Loucy (cell line): ENCODE measurements around the gene FKBP1A.

Experiments
- H2AFZ ChIP-seq: fragments of 200-600 bp; sonication (generic); 2 replicates; pipeline ENCODE4 v1.6.0; 2016; ENCODE audit warnings: antibody characterized with exemption, mild to moderate bottlenecking, low read length, moderate library complexity
- H3F3A ChIP-seq: fragments of 200-600 bp; 2 replicates; pipeline ENCODE4 v1.6.0; 2016; ENCODE audit warnings: antibody characterized with exemption, low read depth, mild to moderate bottlenecking
- H3K27me3 ChIP-seq: fragments of 200-600 bp; sonication (generic); 2 replicates; pipeline ENCODE4 v1.6.1; 2014; ENCODE audit warnings: low read length, mild to moderate bottlenecking; ENCODE audit not compliant: insufficient read depth, poor library complexity, severe bottlenecking
- H3K36me3 ChIP-seq: fragments of 200-600 bp; sonication (generic); 2 replicates; pipeline ENCODE4 v1.6.1; 2016; ENCODE audit warnings: low read length; ENCODE audit not compliant: insufficient read depth
- H3K4me1 ChIP-seq: fragments of 200-600 bp; sonication (generic); 2 replicates; pipeline ENCODE4 v1.5.1; 2014; ENCODE audit warnings: low read length, mild to moderate bottlenecking; ENCODE audit not compliant: insufficient read depth, poor library complexity, severe bottlenecking
- H3K4me2 ChIP-seq: fragments of 200-600 bp; sonication (generic); 2 replicates; pipeline ENCODE4 v1.6.0; 2014; ENCODE audit warnings: antibody characterized with exemption, low read length, low read depth, mild to moderate bottlenecking; ENCODE audit not compliant: poor library complexity, severe bottlenecking
- H3K4me3 ChIP-seq: fragments of 200-600 bp; sonication (generic); 2 replicates; pipeline ENCODE4 v1.5.1; 2014; ENCODE audit warnings: low read length, mild to moderate bottlenecking, mixed read lengths; ENCODE audit not compliant: poor library complexity, severe bottlenecking
- H3K79me2 ChIP-seq: fragments of 200-600 bp; sonication (generic); 2 replicates; pipeline ENCODE4 v1.6.1; 2014; ENCODE audit warnings: low read length; ENCODE audit not compliant: insufficient read depth
- H3K9ac ChIP-seq: fragments of 200-600 bp; sonication (generic); 2 replicates; pipeline ENCODE4 v1.6.0; 2014; ENCODE audit warnings: mild to moderate bottlenecking, low read depth, low read length, moderate library complexity; ENCODE audit not compliant: poor library complexity, severe bottlenecking
- H3K9me2 ChIP-seq: fragments of 200-600 bp; sonication (generic); replicated peaks from 2 replicates; pipeline ENCODE4 v1.6.1; 2016; ENCODE audit warnings: low read depth, low read length, mixed read lengths
- H3K9me3 ChIP-seq: fragments of 200-600 bp; sonication (generic); 2 replicates; pipeline ENCODE4 v1.6.1; 2014; ENCODE audit warnings: mild to moderate bottlenecking, antibody characterized with exemption, low read length, low read depth; ENCODE audit not compliant: insufficient read depth
- H4K20me1 ChIP-seq: fragments of 200-600 bp; sonication (generic); 2 replicates; pipeline ENCODE4 v1.6.0; 2014; ENCODE audit warnings: antibody characterized with exemption, low read length, mild to moderate bottlenecking; ENCODE audit not compliant: insufficient read depth, poor library complexity, severe bottlenecking
- EZH2phosphoT487 ChIP-seq: fragments of 200-600 bp; IDR thresholded peaks from 2 replicates; pipeline ENCODE4 v1.6.1; 2018; ENCODE audit warnings: antibody characterized with exemption, mild to moderate bottlenecking, moderate library complexity, borderline replicate concordance
- TF ChIP-seq, protein P1 (sequence below): fragments of 200-600 bp; sonication (generic); conservative IDR thresholded peaks from 2 replicates; pipeline ENCODE4 v1.5.1; 2014; ENCODE audit warnings: mild to moderate bottlenecking, antibody characterized with exemption, low read length

Gene FKBP1A

DNA sequence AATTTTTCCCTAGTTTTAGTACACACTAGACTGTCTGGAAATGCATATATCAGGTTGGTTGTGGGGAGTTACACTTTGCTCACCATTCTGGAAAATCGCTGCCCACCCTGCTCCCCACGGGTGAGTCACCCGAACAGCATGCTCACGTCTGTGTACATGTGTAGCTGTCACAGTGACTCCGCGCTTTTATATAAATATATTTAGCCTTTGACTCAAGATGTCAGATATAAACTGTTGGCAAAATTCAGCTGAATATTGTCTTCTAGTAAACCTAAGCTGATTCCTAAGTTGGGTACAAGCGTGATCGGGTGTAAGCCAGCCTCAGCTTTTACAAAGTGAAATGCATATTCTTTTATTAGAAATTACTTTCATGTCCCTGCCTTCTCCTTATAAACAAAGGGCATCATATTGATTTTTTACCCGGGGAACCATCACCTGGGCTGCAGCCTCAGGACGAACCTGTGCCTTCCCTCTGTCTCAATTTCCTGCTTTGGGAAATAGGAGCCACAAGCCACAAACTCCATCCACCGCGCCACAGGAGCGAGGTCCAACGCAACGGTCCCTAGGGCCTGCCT, 68.2 kb downstream of the FKBP1A start:
- Histone ChIP-seq H3K9ac (peak overlapping the region; percentile 21), H4K20me1 (no peaks in the 10 kb centered on the region), H3K4me2 (peak overlapping the region; percentile 98), H3K4me3 (peak overlapping the region; percentile 97), H3K9me3 (no peaks in the 10 kb centered on the region), H3F3A (no peaks in the 10 kb centered on the region), H2AFZ (peak overlapping the region; percentile 78), H3K79me2 (peaks cover 31% of the 10 kb centered on the region), H3K4me1 (peaks cover 49% of the 10 kb centered on the region), H3K36me3 (no peaks in the 10 kb centered on the region), H3K9me2 (no peaks in the 10 kb centered on the region), H3K27me3 (no peaks in the 10 kb centered on the region)
- TF ChIP-seq, protein P1, sequence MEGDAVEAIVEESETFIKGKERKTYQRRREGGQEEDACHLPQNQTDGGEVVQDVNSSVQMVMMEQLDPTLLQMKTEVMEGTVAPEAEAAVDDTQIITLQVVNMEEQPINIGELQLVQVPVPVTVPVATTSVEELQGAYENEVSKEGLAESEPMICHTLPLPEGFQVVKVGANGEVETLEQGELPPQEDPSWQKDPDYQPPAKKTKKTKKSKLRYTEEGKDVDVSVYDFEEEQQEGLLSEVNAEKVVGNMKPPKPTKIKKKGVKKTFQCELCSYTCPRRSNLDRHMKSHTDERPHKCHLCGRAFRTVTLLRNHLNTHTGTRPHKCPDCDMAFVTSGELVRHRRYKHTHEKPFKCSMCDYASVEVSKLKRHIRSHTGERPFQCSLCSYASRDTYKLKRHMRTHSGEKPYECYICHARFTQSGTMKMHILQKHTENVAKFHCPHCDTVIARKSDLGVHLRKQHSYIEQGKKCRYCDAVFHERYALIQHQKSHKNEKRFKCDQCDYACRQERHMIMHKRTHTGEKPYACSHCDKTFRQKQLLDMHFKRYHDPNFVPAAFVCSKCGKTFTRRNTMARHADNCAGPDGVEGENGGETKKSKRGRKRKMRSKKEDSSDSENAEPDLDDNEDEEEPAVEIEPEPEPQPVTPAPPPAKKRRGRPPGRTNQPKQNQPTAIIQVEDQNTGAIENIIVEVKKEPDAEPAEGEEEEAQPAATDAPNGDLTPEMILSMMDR, result no peak
- TF ChIP-seq EZH2phosphoT487, result no peak

DNA sequence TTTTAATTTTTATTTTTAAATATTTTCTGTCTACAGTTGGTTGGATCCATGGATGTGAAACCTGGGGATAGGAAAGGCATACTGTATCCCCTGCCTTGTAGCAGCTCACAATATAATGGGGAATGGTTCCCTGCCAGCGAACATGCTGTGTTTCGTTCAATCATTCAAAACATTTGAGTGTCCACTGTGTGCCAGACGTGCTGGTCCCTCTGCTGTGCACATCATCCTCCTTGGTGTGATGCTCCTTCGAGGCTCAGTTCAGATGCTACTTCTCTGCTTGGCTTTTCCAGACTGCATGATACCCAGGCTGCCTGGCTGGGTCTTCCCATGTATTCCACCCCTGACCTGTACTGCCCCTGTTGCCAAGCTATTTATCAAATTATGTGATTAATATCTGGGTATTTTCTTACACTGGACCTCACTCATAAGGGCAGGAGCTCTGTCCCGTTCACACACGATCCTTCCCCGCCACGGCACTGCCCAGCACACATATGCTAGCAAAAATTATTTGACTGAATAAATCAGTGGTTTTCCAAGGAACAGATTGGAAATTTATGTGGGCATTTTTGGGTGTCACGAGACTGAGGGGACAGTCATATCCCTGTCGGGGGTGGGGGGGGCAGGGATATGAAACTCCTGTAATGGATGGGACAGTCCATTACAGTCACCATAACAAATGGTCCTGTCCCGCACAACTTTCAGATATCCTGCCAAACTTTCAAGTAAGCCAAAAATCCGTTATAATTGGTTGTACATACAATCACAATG, 68.8 kb downstream of the FKBP1A start:
- no peaks in the 10 kb centered on the region for H4K20me1 ChIP-seq
- H3K9me3 ChIP-seq, result no peaks in the 10 kb centered on the region
- H3K79me2 ChIP-seq, result peaks cover 31% of the 10 kb centered on the region
- TF ChIP-seq EZH2phosphoT487, result no peak
- TF ChIP-seq, protein P1, result no peak
- H3K9ac ChIP-seq, result no peak overlapping the region
- no peaks in the 10 kb centered on the region for H3K36me3 ChIP-seq
- H3K4me1 ChIP-seq, result peaks cover 43% of the 10 kb centered on the region
- no peaks in the 10 kb centered on the region for H3F3A ChIP-seq
- peak overlapping the region; percentile 97 for H3K4me3 ChIP-seq
- H2AFZ ChIP-seq, result no peak overlapping the region
- H3K9me2 ChIP-seq, result no peaks in the 10 kb centered on the region
- peak overlapping the region; percentile 98 for H3K4me2 ChIP-seq
- no peaks in the 10 kb centered on the region for H3K27me3 ChIP-seq

- Histone ChIP-seq H3K4me2 (no peak overlapping the region), H3K27me3 (no peaks in the 10 kb centered on the region), H3K4me3 (no peak overlapping the region), H3K9me3 (no peaks in the 10 kb centered on the region), H4K20me1 (no peaks in the 10 kb centered on the region), H3K36me3 (no peaks in the 10 kb centered on the region), H3F3A (no peaks in the 10 kb centered on the region), H3K9me2 (no peaks in the 10 kb centered on the region), H3K9ac (no peak overlapping the region), H3K4me1 (peaks cover 37% of the 10 kb centered on the region), H3K79me2 (peaks cover 30% of the 10 kb centered on the region), H2AFZ (no peak overlapping the region)
- TF ChIP-seq, protein P1, result no peak
- no peak for TF ChIP-seq EZH2phosphoT487
These were observed 69.6 kb downstream of the FKBP1A start for GRCh38 chr20:1323256-1323655.
